Suprapubic skin (tissue), 3 donors: Measurements from ENCODE around the gene EED.

ENCODE experiments used
- CTCF ChIP-seq, 2 donors: fragments of 200-600 bp in 1 of 2; fragments of 450-650 bp in 1 of 2; sonication (generic) in 1 of 2; IDR thresholded peaks; one replicate each; pipeline ENCODE4 v1.5.1; 2016 to 2019; ENCODE audit warnings: antibody characterized with exemption in 2 of 2, mild to moderate bottlenecking in 1 of 2, moderate library complexity in 1 of 2
- POLR2AphosphoS5 ChIP-seq, 3 donors: sonication (generic); formaldehyde crosslinking; IDR thresholded peaks; one replicate each; pipeline ENCODE4 v1.6.1; 2017; ENCODE audit warnings: antibody characterized with exemption in 3 of 3

DNA sequence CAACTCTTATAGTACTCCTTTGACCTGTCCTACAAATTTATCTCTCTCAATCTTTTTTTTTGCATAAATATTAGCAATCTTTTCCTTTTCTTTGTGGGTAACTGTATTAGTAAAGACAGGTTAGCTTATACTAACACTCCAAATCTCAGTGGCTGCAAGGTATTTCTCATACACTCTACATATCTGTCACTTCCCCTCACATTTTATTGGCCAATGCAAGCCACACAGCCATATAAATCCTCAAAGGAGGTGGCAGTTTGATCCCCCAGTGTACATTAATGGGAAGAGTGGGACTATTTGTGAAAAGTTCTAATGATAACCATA, 42.6 kb upstream of the EED start:
- TF ChIP-seq CTCF (IDR thresholded peaks at IDR 0.05) (no peak), POLR2AphosphoS5 (IDR thresholded peaks at IDR 0.05) (no peak)
